Activated CD8-positive, alpha-beta memory T cell treated with anti-CD3 and anti-CD28 coated beads, Interleukin-2, amount 10 ng/mL, durations not matched to agents 7 days and 5 days (primary cell): Measurements from ENCODE around the gene TMEM45A. TPM values are rescaled to one million over a fixed set of nuclear protein-coding genes. Genes with fewer than 3 reads are reported as not detected.

Experiments
- total RNA-seq, 2 experiments: library from RNA; stranded (reverse); gene quantifications; one replicate each; pipeline ENCODE4 v1.2.3, GENCODE V29; 2021

Gene TMEM45A
- total RNA-seq, 2 experiments from 2014 or later: 0.26 to 0.89 TPM

Other genes starting within 250 kb of the TMEM45A start
- gene TBC1D23, start 231.6 kb upstream of the TMEM45A start, total RNA-seq: 10 to 100 TPM; 23.4 to 30.1 TPM
- gene NIT2, start 157.9 kb upstream of the TMEM45A start, total RNA-seq: 10 to 100 TPM; 45.5 to 59.8 TPM
- gene TOMM70, start 91.5 kb upstream of the TMEM45A start, total RNA-seq: 10 to 100 TPM; 38.9 to 46.9 TPM
- gene LNP1, start 91.1 kb upstream of the TMEM45A start, total RNA-seq: 1 to 10 TPM; 2.3 to 2.6 TPM
- not detected for gene ADGRG7, start 117.0 kb downstream of the TMEM45A start, total RNA-seq
- gene TFG, start 216.9 kb downstream of the TMEM45A start, total RNA-seq: 10 to 100 TPM; 44.0 to 49.0 TPM